Fibroblast of lung (primary cell): ENCODE measurements around the gene AGBL1. TPM values are rescaled to one million over a fixed set of nuclear protein-coding genes. Genes with fewer than 3 reads are reported as not detected.

Source experiments
- DNase-seq, 2 donors: peaks; one replicate each; pipeline versions ENCODE4 v3.0.0 to v3.0.0-alpha.2; 2010; ENCODE audit warnings: low read depth in 2 of 2
- H2AFZ ChIP-seq: 2 replicates; pipeline ENCODE4 v1.5.1; 2012; ENCODE audit warnings: low read length, control low read depth, inconsistent platforms
- H3K27ac ChIP-seq: 2 replicates; pipeline ENCODE4 v1.5.1; 2011; ENCODE audit warnings: low read length, control low read depth; ENCODE audit not compliant: insufficient read depth
- H3K27me3 ChIP-seq: 2 replicates; pipeline ENCODE4 v1.5.1; 2011; ENCODE audit warnings: mild to moderate bottlenecking, low read length; ENCODE audit not compliant: control insufficient read depth, insufficient read depth
- H3K36me3 ChIP-seq: 2 replicates; pipeline ENCODE4 v1.5.1; 2011; ENCODE audit warnings: low read length; ENCODE audit not compliant: control insufficient read depth, insufficient read depth
- H3K4me1 ChIP-seq: 2 replicates; pipeline ENCODE4 v1.5.1; 2011; ENCODE audit warnings: low read length; ENCODE audit not compliant: control insufficient read depth, insufficient read depth; ENCODE audit errors: extremely low read depth
- H3K4me2 ChIP-seq: 2 replicates; pipeline ENCODE4 v1.5.1; 2011; ENCODE audit warnings: low read length, control low read depth; ENCODE audit not compliant: insufficient read depth; ENCODE audit errors: extremely low read depth
- H3K4me3 ChIP-seq, 4 experiments: fragments of 200-600 bp in 1 of 4; sonication (generic) in 1 of 4; replicated peaks in 1 of 4; 2 replicates each; pipeline ENCODE4 v1.5.1; 2011 to 2016; ENCODE audit warnings: low read length in 4 of 4, low read depth in 3 of 4, mild to moderate bottlenecking in 3 of 4, control low read depth in 2 of 4, inconsistent platforms in 1 of 4, mixed read lengths in 1 of 4; ENCODE audit not compliant: insufficient read depth in 1 of 4; ENCODE audit errors: control extremely low read depth in 1 of 4
- H3K79me2 ChIP-seq: 2 replicates; pipeline ENCODE4 v1.5.1; 2012; ENCODE audit warnings: mild to moderate bottlenecking, low read length, inconsistent platforms; ENCODE audit not compliant: control insufficient read depth, insufficient read depth
- H3K9ac ChIP-seq: 2 replicates; pipeline ENCODE4 v1.5.1; 2011; ENCODE audit warnings: mild to moderate bottlenecking, low read length, control low read depth; ENCODE audit not compliant: insufficient read depth
- H3K9me3 ChIP-seq: 2 replicates; pipeline ENCODE4 v1.5.1; 2012; ENCODE audit warnings: low read depth, low read length; ENCODE audit not compliant: control insufficient read depth, insufficient read depth
- H4K20me1 ChIP-seq: 2 replicates; pipeline ENCODE4 v1.5.1; 2011; ENCODE audit warnings: low read length; ENCODE audit not compliant: control insufficient read depth, insufficient read depth; ENCODE audit errors: extremely low read depth
- EZH2 ChIP-seq: IDR thresholded peaks from 2 replicates; pipeline ENCODE4 v1.5.1; 2012; ENCODE audit warnings: low read length, control low read depth, mild to moderate bottlenecking; ENCODE audit errors: missing control alignments
- polyA plus RNA-seq, 2 donors: library from polyadenylated mRNA; depleted of rRNA in 1 of 2; stranded (reverse) in 1 of 2; unstranded in 1 of 2; fragments of >200 nt; gene quantifications; 2 replicates each; pipeline ENCODE4 v1.2.1, GENCODE V29; 2011 to 2012; ENCODE audit warnings: missing spikeins in 1 of 2
- total RNA-seq: library from RNA; depleted of rRNA; stranded (reverse); fragments of >200 nt; gene quantifications from 2 replicates; pipeline ENCODE4 v1.2.1, GENCODE V29; 2014
- TF ChIP-seq, protein P1 (sequence below), 2 donors: IDR thresholded peaks in 1 of 2; conservative IDR thresholded peaks in 1 of 2; 1 replicate in 1 of 2; 2 replicates in 1 of 2; pipeline ENCODE4 v1.5.1; 2011 to 2012; ENCODE audit warnings: low read length in 2 of 2, control low read depth in 1 of 2, inconsistent platforms in 1 of 2, low read depth in 1 of 2, mild to moderate bottlenecking in 1 of 2

AGBL1 gene
- total and polyA plus RNA-seq, 2 donors (not counting 1 experiment from before 2014, with no cell fraction given) = not detected

DNA sequence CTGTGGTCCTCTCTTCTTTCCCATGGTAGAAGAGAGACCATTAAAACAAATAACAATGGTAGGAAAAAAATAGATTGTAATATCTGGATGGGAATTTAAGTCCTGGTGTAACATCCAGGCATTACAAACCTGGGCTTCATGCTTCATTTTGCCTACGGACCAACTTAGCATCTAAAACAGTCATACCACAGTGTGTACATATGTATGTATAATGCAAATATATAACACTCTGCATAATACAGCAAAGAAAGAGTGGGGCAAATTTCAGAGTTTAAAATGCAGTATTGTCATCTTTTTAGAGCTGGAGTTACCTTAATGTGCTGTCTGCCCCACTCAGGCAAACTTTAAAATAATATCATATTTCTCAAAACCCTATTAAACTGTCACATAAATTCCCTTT lies 298.2 kb downstream of the AGBL1 start:
- DNase-seq = no peak
- no peak overlapping the region for H3K4me2 ChIP-seq
- no peaks in the 10 kb centered on the region for H3K79me2 ChIP-seq
- H3K27ac ChIP-seq = no peak overlapping the region
- no peaks in the 10 kb centered on the region for H3K36me3 ChIP-seq
- no peak overlapping the region for H2AFZ ChIP-seq
- H3K9ac ChIP-seq = no peak overlapping the region
- no peak overlapping the region for H3K4me3 ChIP-seq
- H3K9me3 ChIP-seq = no peaks in the 10 kb centered on the region
- H3K4me1 ChIP-seq = no peaks in the 10 kb centered on the region
- TF ChIP-seq, protein P1, sequence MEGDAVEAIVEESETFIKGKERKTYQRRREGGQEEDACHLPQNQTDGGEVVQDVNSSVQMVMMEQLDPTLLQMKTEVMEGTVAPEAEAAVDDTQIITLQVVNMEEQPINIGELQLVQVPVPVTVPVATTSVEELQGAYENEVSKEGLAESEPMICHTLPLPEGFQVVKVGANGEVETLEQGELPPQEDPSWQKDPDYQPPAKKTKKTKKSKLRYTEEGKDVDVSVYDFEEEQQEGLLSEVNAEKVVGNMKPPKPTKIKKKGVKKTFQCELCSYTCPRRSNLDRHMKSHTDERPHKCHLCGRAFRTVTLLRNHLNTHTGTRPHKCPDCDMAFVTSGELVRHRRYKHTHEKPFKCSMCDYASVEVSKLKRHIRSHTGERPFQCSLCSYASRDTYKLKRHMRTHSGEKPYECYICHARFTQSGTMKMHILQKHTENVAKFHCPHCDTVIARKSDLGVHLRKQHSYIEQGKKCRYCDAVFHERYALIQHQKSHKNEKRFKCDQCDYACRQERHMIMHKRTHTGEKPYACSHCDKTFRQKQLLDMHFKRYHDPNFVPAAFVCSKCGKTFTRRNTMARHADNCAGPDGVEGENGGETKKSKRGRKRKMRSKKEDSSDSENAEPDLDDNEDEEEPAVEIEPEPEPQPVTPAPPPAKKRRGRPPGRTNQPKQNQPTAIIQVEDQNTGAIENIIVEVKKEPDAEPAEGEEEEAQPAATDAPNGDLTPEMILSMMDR (conservative IDR thresholded peaks at IDR 0.05 in 1 of 2, IDR thresholded peaks at IDR 0.05 in 1 of 2; ENCODE audit: low read depth in 1 of 2, low read length in 2 of 2) = no peak
- no peak for TF ChIP-seq EZH2
- no peaks in the 10 kb centered on the region for H3K27me3 ChIP-seq
- no peaks in the 10 kb centered on the region for H4K20me1 ChIP-seq

DNA sequence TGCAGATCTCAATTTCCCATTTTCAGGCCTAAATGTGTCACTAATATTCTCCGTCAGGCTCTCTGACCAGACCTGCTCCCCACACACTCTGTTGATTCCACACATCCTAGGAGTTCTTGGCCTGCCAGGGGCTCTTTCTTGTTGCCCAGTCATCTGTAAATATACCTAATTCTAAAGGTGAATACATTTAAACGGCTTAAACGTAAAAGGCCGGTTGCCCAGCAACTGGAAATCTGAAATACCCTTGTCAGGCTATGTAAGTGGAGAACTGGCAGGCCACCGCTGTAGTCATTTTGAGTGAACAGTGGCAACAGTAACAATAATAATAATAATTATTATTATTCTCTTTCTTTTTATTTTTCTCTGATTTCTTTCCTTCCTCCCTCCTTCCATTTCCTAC lies 302.7 kb downstream of the AGBL1 start:
- TF ChIP-seq EZH2 = no peak
- TF ChIP-seq, protein P1 (conservative IDR thresholded peaks at IDR 0.05 in 1 of 2, IDR thresholded peaks at IDR 0.05 in 1 of 2; ENCODE audit: low read depth in 1 of 2, low read length in 2 of 2) = no peak
- no peaks in the 10 kb centered on the region for H3K27me3 ChIP-seq
- no peak overlapping the region for H3K9ac ChIP-seq
- no peaks in the 10 kb centered on the region for H3K36me3 ChIP-seq
- no peak overlapping the region for H2AFZ ChIP-seq
- H3K4me2 ChIP-seq = no peak overlapping the region
- no peaks in the 10 kb centered on the region for H3K79me2 ChIP-seq
- no peak for DNase-seq
- H3K27ac ChIP-seq = no peak overlapping the region
- H3K4me3 ChIP-seq = no peak overlapping the region
- H3K4me1 ChIP-seq = no peaks in the 10 kb centered on the region
- H4K20me1 ChIP-seq = no peaks in the 10 kb centered on the region
- H3K9me3 ChIP-seq = no peaks in the 10 kb centered on the region

DNA sequence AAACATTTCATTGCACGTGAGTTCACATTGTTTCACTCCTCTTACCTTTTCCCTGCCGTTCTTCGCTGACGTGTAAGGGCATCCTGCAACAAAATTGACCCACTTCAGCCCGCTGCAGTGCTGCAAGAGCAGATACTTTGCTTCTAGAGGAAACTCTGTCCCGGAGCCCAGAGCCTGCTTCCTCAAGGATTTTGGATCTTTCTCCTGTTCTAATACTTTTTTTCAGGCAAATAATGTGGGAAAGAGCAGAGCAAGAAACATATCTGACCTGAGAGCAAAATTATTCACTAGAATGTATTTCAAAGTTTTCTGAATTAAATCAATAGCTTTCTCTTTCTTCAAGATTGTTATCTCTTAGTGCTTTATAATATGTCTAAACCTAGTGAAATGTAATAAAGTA lies 303.9 kb downstream of the AGBL1 start:
- Histone ChIP-seq H3K27me3 (no peaks in the 10 kb centered on the region), H3K4me2 (no peak overlapping the region), H3K36me3 (no peaks in the 10 kb centered on the region), H3K4me1 (no peaks in the 10 kb centered on the region), H4K20me1 (no peaks in the 10 kb centered on the region), H3K9me3 (no peaks in the 10 kb centered on the region), H3K4me3 (no peak overlapping the region), H2AFZ (no peak overlapping the region), H3K27ac (no peak overlapping the region), H3K79me2 (no peaks in the 10 kb centered on the region), H3K9ac (no peak overlapping the region)
- DNase-seq = no peak
- TF ChIP-seq, protein P1 (conservative IDR thresholded peaks at IDR 0.05 in 1 of 2, IDR thresholded peaks at IDR 0.05 in 1 of 2; ENCODE audit: low read depth in 1 of 2, low read length in 2 of 2) = no peak
- TF ChIP-seq EZH2 = no peak
